ENCODE measurements around the gene NACC2. TPM values are rescaled to one million over a fixed set of nuclear protein-coding genes. Genes with fewer than 3 reads are reported as not detected.

Gene NACC2
- total and polyA plus RNA-seq, 2 donors (not counting 1 experiment from before 2014, with no cell fraction given), result 0.34 to 1.9 TPM

DNA sequence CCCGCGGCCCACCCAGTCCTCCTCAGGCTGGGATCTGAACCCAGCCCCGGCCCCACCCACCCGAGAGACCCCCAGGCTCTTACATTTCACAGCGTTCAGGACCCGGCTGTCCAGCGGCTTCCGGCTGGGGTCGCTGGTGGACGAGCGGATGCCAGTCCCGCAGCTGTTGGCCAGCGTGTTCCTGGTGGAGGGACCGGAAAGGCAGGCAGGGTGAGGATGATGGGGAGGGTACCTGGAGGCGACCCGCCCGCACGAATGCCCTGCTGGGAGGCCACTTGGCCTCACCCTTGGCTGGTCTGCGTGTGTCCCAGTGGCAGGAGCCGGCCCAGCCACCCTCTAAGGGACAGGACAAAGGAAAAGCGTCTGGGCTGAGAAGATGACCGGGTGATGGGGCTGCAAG lies 82.0 kb downstream of the NACC2 start:
- ChIA-PET POLR2A (no interaction called here), CTCF (no interaction called here)
- H3K27ac Mint-ChIP-seq, result no peak overlapping the region
- H3K4me2 ChIP-seq (replicated peaks; ENCODE audit: low read depth, low read length, poor library complexity, severe bottlenecking), result no peak overlapping the region
- no peak overlapping the region for H3K9ac ChIP-seq (ENCODE audit: low read length)
- no peaks in the 10 kb centered on the region for H3K27me3 Mint-ChIP-seq
- H3K4me3 ChIP-seq (ENCODE audit: control extremely low read depth in 1 of 5, extremely low read depth in 1 of 5, insufficient read depth in 1 of 5, low read depth in 2 of 5, low read length in 4 of 5), result no peak overlapping the region
- 91% methylated on average over 20 of the region's 22 CpGs for WGBS (ENCODE audit: insufficient coverage)
- H3K27ac ChIP-seq (ENCODE audit: low read length in 2 of 2), result no peak overlapping the region
- ATAC-seq (ENCODE audit: low read depth) (no peak), DNase-seq (no peak)
- no peaks in the 10 kb centered on the region for H3K36me3 ChIP-seq (replicated peaks in 1 of 2; ENCODE audit: control extremely low read depth in 1 of 2, control insufficient read depth in 1 of 2, extremely low read depth in 1 of 2, insufficient read depth in 2 of 2, low read length in 1 of 2)
- H3K9me3 Mint-ChIP-seq (ENCODE audit: insufficient read depth), result no peaks in the 10 kb centered on the region
- no peaks in the 10 kb centered on the region for H3K4me1 ChIP-seq (ENCODE audit: control insufficient read depth in 2 of 2, insufficient read depth in 2 of 2, low read length in 2 of 2)
- no peaks in the 10 kb centered on the region for H3K9me3 ChIP-seq (ENCODE audit: control extremely low read depth in 1 of 3, control insufficient read depth in 2 of 3, insufficient read depth in 1 of 3, low read length in 2 of 3)
- H2AFZ ChIP-seq (ENCODE audit: insufficient read depth, low read depth, low read length, poor library complexity, severe bottlenecking), result no peak overlapping the region
- no peaks in the 10 kb centered on the region for H4K20me1 ChIP-seq (ENCODE audit: control insufficient read depth, insufficient read depth, low read length, poor library complexity, severe bottlenecking)
- H3K79me2 ChIP-seq (ENCODE audit: control insufficient read depth, insufficient read depth, low read length), result no peaks in the 10 kb centered on the region
- H3K27me3 ChIP-seq (replicated peaks in 1 of 4; ENCODE audit: control extremely low read depth in 1 of 4, control insufficient read depth in 3 of 4, insufficient read depth in 4 of 4, low read length in 3 of 4), result no peaks in the 10 kb centered on the region
- no peaks in the 10 kb centered on the region for H3K4me1 Mint-ChIP-seq
- TF ChIP-seq, protein P1, sequence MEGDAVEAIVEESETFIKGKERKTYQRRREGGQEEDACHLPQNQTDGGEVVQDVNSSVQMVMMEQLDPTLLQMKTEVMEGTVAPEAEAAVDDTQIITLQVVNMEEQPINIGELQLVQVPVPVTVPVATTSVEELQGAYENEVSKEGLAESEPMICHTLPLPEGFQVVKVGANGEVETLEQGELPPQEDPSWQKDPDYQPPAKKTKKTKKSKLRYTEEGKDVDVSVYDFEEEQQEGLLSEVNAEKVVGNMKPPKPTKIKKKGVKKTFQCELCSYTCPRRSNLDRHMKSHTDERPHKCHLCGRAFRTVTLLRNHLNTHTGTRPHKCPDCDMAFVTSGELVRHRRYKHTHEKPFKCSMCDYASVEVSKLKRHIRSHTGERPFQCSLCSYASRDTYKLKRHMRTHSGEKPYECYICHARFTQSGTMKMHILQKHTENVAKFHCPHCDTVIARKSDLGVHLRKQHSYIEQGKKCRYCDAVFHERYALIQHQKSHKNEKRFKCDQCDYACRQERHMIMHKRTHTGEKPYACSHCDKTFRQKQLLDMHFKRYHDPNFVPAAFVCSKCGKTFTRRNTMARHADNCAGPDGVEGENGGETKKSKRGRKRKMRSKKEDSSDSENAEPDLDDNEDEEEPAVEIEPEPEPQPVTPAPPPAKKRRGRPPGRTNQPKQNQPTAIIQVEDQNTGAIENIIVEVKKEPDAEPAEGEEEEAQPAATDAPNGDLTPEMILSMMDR (IDR thresholded peaks at IDR 0.05), result no peak
- no peak for TF ChIP-seq EZH2 (IDR thresholded peaks at IDR 0.05; ENCODE audit: borderline replicate concordance, insufficient read depth, low read depth, low read length, poor library complexity, severe bottlenecking)
- no peak overlapping the region for H3K4me3 Mint-ChIP-seq
- intact Hi-C loops (cut with micrococcal nuclease), result no loop called here

DNA sequence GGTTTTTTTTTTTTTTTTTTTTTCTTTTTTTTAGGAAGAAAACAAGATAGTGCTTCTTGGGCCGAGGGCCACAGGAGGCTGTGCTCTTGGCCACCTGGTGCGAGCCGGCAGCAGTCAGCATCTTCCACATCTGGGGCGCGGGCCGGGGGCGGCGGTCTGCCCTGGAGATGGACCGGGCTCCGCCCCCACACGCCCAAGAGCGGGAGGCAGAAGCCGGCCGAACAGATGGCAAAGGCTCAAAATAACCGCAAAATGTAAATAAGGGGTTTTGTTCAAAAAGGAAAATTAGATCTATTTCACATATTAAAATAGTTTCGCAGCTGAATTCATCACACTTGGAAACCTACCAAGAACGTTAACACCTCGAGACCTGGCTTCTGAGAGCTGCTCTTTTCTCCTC lies 82.4 kb downstream of the NACC2 start:
- Histone ChIP-seq H3K4me3 (ENCODE audit: control extremely low read depth in 1 of 5, extremely low read depth in 1 of 5, insufficient read depth in 1 of 5, low read depth in 2 of 5, low read length in 4 of 5) (no peak overlapping the region), H3K79me2 (ENCODE audit: control insufficient read depth, insufficient read depth, low read length) (no peaks in the 10 kb centered on the region), H3K27ac (ENCODE audit: low read length in 2 of 2) (no peak overlapping the region), H3K9ac (ENCODE audit: low read length) (no peak overlapping the region), H4K20me1 (ENCODE audit: control insufficient read depth, insufficient read depth, low read length, poor library complexity, severe bottlenecking) (no peaks in the 10 kb centered on the region), H3K9me3 (ENCODE audit: control extremely low read depth in 1 of 3, control insufficient read depth in 2 of 3, insufficient read depth in 1 of 3, low read length in 2 of 3) (no peaks in the 10 kb centered on the region), H3K4me2 (replicated peaks; ENCODE audit: low read depth, low read length, poor library complexity, severe bottlenecking) (no peak overlapping the region), H3K4me1 (ENCODE audit: control insufficient read depth in 2 of 2, insufficient read depth in 2 of 2, low read length in 2 of 2) (no peaks in the 10 kb centered on the region), H3K27me3 (replicated peaks in 1 of 4; ENCODE audit: control extremely low read depth in 1 of 4, control insufficient read depth in 3 of 4, insufficient read depth in 4 of 4, low read length in 3 of 4) (no peaks in the 10 kb centered on the region), H2AFZ (ENCODE audit: insufficient read depth, low read depth, low read length, poor library complexity, severe bottlenecking) (no peak overlapping the region), H3K36me3 (replicated peaks in 1 of 2; ENCODE audit: control extremely low read depth in 1 of 2, control insufficient read depth in 1 of 2, extremely low read depth in 1 of 2, insufficient read depth in 2 of 2, low read length in 1 of 2) (no peaks in the 10 kb centered on the region)
- Mint-ChIP-seq H3K4me1 (no peaks in the 10 kb centered on the region), H3K4me3 (no peak overlapping the region), H3K27ac (no peak overlapping the region), H3K9me3 (ENCODE audit: insufficient read depth) (no peaks in the 10 kb centered on the region), H3K27me3 (no peaks in the 10 kb centered on the region)
- POLR2A ChIA-PET, result no interaction called here
- CTCF ChIA-PET, result no interaction called here
- intact Hi-C loops (cut with micrococcal nuclease), result no loop called here
- DNase-seq, result no peak
- no peak for TF ChIP-seq EZH2 (IDR thresholded peaks at IDR 0.05; ENCODE audit: borderline replicate concordance, insufficient read depth, low read depth, low read length, poor library complexity, severe bottlenecking)
- TF ChIP-seq, protein P1 (IDR thresholded peaks at IDR 0.05), result no peak
- ATAC-seq (ENCODE audit: low read depth), result no peak
- 77% methylated on average over 12 of the region's 18 CpGs for WGBS (ENCODE audit: insufficient coverage)
